Liver (tissue), 3 donors: ENCODE results near the gene CEP43.

Experiments used
- CTCF ChIP-seq: fragments of 150-350 bp; IDR thresholded peaks from 2 replicates; pipeline ENCODE4 v1.5.1; 2017; ENCODE audit warnings: improper control_type of control experiment, low read depth, low read length; ENCODE audit not compliant: missing input control
- EGR1 ChIP-seq, 2 donors: IDR thresholded peaks; 2 replicates each; pipeline ENCODE4 v1.6.1; 2016 to 2018; ENCODE audit warnings: antibody characterized with exemption in 2 of 2, low read depth in 2 of 2
- HNF4G ChIP-seq: IDR thresholded peaks from 2 replicates; pipeline ENCODE4 v1.6.1; 2016; ENCODE audit warnings: antibody characterized with exemption
- JUND ChIP-seq, 2 donors: IDR thresholded peaks; 2 replicates each; pipeline ENCODE4 v1.6.1; 2016; ENCODE audit warnings: antibody characterized with exemption in 2 of 2
- SP1 ChIP-seq: IDR thresholded peaks from 2 replicates; pipeline ENCODE4 v1.6.1; 2018; ENCODE audit warnings: antibody characterized with exemption, mild to moderate bottlenecking
- donor health status: healthy.
- donor health status: healthy.

- no peak for TF ChIP-seq JUND (IDR thresholded peaks at IDR 0.05)
- TF ChIP-seq HNF4G: no peak
- TF ChIP-seq SP1: no peak
- no peak for TF ChIP-seq CTCF
- TF ChIP-seq EGR1 (IDR thresholded peaks at IDR 0.05; ENCODE audit: low read depth in 2 of 2): no peak
These were observed 8.8 kb downstream of the CEP43 start for GRCh38 chr6:167007985-167008384.
